Omental fat pad (tissue), 4 donors: ENCODE measurements around the gene GBF1. TPM values are rescaled to one million over a fixed set of nuclear protein-coding genes. Genes with fewer than 3 reads are reported as not detected.
A peak's percentile ranks its signal among the peaks of the same experiment; 100 is the strongest.

ENCODE experiments used
- ATAC-seq: fragments of 150-250 bp; one replicate; pipeline ENCODE4 v1.9.1; 2016; ENCODE audit warnings: mild to moderate bottlenecking, moderate library complexity; ENCODE audit not compliant: low FRiP score
- DNase-seq: peaks from one replicate; pipeline ENCODE4 v3.0.0-alpha.2; 2019; ENCODE audit warnings: low spot score
- total RNA-seq, 4 donors: library from RNA; depleted of rRNA; stranded (reverse); fragments of >200 nt; gene quantifications; one replicate each; pipeline ENCODE4 v1.1.0, GENCODE V29; 2016
- TF ChIP-seq, protein P1 (sequence below), 3 donors: fragments of 450-650 bp; IDR thresholded peaks; one replicate each; pipeline ENCODE4 v1.5.1; 2016 to 2017; ENCODE audit warnings: antibody characterized with exemption in 3 of 3, mild to moderate bottlenecking in 3 of 3, moderate library complexity in 2 of 3

GBF1 gene
- total RNA-seq, 4 donors from 2014 or later, result 28.1 to 34.9 (median 31.6) TPM

DNA sequence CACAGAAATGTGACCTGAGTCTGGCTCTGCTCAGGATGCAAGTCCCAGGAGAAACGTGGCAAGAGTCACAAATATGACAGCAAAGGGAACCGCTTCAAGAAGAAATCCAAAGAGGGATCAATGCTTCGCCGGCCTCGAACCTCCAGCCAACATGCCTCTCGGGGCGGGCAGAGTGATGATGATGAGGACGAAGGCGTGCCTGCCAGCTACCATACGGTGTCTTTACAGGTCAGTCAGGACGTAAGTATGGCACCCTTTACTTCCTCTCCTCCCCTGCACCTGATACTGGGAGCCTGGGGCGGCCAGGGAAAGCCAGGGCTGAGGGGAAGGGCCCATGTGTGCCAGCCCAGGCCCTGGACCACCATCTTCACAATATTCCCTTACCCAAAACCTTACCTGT is 131.6 kb downstream of the GBF1 start:
- TF ChIP-seq, protein P1, sequence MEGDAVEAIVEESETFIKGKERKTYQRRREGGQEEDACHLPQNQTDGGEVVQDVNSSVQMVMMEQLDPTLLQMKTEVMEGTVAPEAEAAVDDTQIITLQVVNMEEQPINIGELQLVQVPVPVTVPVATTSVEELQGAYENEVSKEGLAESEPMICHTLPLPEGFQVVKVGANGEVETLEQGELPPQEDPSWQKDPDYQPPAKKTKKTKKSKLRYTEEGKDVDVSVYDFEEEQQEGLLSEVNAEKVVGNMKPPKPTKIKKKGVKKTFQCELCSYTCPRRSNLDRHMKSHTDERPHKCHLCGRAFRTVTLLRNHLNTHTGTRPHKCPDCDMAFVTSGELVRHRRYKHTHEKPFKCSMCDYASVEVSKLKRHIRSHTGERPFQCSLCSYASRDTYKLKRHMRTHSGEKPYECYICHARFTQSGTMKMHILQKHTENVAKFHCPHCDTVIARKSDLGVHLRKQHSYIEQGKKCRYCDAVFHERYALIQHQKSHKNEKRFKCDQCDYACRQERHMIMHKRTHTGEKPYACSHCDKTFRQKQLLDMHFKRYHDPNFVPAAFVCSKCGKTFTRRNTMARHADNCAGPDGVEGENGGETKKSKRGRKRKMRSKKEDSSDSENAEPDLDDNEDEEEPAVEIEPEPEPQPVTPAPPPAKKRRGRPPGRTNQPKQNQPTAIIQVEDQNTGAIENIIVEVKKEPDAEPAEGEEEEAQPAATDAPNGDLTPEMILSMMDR (IDR thresholded peaks at IDR 0.05), result no peak
- no peak for ATAC-seq
- DNase-seq, result no peak

DNA sequence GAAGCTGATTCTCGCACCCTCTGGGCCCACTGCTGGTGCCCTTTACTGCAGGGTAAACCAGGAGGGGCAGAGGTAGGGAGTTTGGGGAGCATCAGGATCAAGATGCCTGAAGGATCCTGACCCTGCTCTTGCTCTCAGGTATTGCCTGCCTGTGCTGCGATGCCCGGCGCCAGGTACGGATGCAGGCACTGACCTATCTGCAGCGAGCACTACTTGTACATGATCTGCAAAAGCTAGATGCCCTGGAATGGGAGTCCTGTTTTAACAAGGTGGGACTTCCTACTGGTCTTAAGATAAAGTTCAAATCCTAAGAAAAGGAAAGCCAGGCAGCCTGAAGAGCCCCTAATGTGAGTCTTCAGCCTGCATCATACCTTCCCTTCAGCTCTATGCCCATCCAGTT is 134.1 kb downstream of the GBF1 start:
- TF ChIP-seq, protein P1 (IDR thresholded peaks at IDR 0.05), result no peak
- ATAC-seq (no peak), DNase-seq (no peak)

DNA sequence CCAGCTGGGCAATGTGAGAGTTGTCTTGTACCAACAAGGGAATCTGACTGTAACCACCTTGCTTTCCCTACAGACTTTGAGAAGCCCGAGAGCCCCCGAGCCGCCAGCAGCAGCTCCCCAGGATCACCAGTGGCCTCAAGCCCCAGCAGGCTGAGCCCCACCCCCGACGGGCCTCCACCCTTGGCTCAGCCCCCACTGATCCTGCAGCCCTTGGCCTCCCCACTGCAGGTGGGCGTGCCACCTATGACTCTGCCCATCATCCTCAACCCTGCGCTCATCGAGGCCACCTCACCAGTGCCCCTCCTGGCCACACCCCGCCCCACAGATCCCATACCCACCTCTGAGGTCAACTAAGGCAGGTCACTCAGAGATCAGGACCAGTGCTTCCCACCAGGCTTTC is 136.7 kb downstream of the GBF1 start:
- TF ChIP-seq, protein P1 (IDR thresholded peaks at IDR 0.05), result no peak
- DNase-seq (no peak), ATAC-seq (no peak)

DNA sequence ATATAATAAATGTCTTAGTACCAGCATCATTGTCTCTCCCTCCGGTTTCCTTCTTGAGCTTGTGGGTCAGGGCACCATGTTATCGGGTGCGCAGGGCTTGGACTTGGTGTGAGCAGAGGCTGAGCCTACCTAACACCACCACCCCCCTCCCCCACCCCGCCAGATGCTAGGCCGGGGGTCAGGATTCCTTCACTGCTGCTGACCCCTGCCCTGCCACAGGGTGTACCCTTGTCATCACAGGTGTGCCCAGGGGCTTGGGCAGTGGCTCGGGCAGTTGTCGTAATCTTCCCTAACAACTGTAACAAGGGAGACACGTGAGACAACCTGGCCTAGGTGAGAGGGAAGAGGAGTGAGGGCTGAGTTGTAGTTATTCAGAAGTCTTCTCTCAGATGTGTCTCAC is 137.5 kb downstream of the GBF1 start:
- ATAC-seq (no peak), DNase-seq (no peak)
- TF ChIP-seq, protein P1 (IDR thresholded peaks at IDR 0.05), result no peak

DNA sequence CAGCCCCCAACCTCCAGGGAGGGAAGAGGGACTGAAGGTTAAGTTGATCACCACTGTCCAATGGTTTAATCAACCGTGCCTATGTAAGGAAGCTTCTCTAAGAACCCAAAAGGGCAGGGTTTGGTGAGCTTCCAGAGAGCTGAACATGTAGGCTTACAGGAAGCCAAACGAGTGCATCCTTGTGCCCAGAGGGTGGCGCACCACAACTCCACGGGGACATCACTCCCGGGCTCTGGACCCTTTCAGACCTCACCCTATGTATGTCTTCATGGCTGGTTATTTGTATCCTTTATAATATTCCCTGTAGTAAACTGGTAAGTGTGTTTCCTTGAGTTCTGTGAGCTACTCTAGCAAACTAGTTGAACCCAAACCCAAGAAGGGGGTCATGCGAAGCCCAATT is 138.7 kb downstream of the GBF1 start:
- TF ChIP-seq, protein P1 (IDR thresholded peaks at IDR 0.05), result no peak

DNA sequence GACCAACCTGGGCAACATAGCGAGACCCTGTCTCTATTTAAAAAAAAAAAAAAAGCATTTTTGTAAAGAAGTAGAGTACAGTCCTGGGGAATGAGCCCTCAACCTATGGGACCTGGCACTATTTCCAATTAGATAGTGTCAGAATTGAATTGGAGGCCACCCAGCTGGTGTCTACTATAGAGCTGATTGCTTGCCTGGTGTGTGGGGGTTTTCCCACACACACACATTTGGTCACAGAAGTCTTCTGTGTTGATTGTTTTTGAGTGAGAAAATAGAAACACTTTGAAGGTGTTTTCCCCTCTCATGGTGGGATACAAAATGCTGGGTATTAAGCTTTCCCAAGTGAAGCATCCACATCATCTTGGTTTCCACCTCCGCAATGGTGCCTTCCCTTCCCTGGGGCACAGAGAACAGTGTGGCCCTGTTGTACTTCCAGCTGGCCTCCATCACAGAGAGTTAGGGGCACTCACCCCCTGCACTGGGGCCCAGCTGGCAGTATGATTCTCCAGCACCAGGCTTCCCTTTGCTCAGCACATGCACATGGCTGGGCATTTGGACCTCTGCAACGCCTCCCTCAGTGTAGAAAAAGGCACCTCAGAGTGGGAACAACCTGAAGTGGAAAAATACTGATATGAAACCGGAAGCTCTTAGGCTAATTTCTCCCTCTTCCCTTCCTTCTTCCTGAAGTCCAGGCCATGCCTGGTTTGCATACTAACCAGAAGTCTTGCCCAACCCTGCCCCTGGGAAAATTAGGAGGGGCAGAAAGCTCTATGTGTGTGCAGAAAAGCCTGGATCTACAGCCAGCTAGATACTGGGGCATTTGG is 139.5 kb downstream of the GBF1 start:
- TF ChIP-seq, protein P1 (IDR thresholded peaks at IDR 0.05), result no peak
- ATAC-seq (peak; percentile 41), DNase-seq (no peak)

More for the DNA sequence above, 138.7 kb downstream of the GBF1 start:
- DNase-seq, result no peak
- ATAC-seq, result no peak

DNA sequence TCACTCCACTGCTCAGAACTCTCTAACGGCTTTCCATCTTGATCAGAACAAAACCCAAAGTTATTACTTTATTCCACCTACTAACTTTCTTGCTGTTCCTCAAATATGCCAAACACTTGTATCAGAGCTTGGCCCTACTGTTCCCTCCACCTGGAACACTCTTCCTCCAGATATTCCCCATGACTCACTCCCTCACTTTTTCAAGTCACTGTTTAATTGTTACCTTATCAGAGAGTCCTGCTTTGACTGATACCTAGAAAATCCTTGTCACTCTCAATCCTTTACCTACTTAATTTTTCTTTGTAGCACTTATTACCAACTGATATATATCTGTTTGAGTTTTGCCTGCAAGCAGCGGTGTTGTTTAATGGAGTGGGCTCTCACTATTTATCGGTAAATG is 144.6 kb downstream of the GBF1 start:
- TF ChIP-seq, protein P1 (IDR thresholded peaks at IDR 0.05), result no peak
- ATAC-seq (no peak), DNase-seq (no peak)
